ENCODE results near the gene LEP.
"Not testable (repeated sequence)": the region's sequence is repeated elsewhere in the genome, so short reads cannot be mapped to it uniquely, and the experiment has no call there.

Gene LEP

GRCh38 chr7:128211626-128212025 lies 29.5 kb upstream of the LEP start:
- no peak for DNase-seq

GRCh38 chr7:128214463-128214862 lies 26.6 kb upstream of the LEP start:
- DNase-seq, result no peak

- no peak for DNase-seq
Measured at GRCh38 chr7:128215281-128215680, 25.8 kb upstream of the LEP start.

- DNase-seq, result no peak
Measured at GRCh38 chr7:128215739-128216138, 25.3 kb upstream of the LEP start.

- DNase-seq, result no peak
Measured at GRCh38 chr7:128217030-128217805, 23.9 kb upstream of the LEP start.

- no peak for DNase-seq
Measured at GRCh38 chr7:128217967-128218652, 23.0 kb upstream of the LEP start.

GRCh38 chr7:128219636-128220035 lies 21.4 kb upstream of the LEP start:
- no peak for DNase-seq

- DNase-seq, result no peak
Measured at GRCh38 chr7:128221929-128222403, 19.1 kb upstream of the LEP start.

- DNase-seq, result no peak
Measured at GRCh38 chr7:128226132-128226980, 14.7 kb upstream of the LEP start.

- no peak for DNase-seq
Measured at GRCh38 chr7:128227271-128227670, 13.8 kb upstream of the LEP start.

- DNase-seq, result no peak
Measured at GRCh38 chr7:128231021-128231420, 10.1 kb upstream of the LEP start.

GRCh38 chr7:128231677-128232076 lies 9.4 kb upstream of the LEP start:
- DNase-seq, result no peak

- no peak for DNase-seq
Measured at GRCh38 chr7:128233471-128233870, 7.6 kb upstream of the LEP start.

GRCh38 chr7:128234476-128235026 lies 6.5 kb upstream of the LEP start:
- no peak for DNase-seq

GRCh38 chr7:128235471-128235870 lies 5.6 kb upstream of the LEP start:
- DNase-seq, result no peak

GRCh38 chr7:128236924-128237586 lies 4.0 kb upstream of the LEP start:
- DNase-seq, result no peak

- not testable (repeated sequence) for DNase-seq
Measured at GRCh38 chr7:128239146-128239545, 1.9 kb upstream of the LEP start.

- DNase-seq, result no peak
Measured at GRCh38 chr7:128242661-128243060, 1.6 kb downstream of the LEP start.

GRCh38 chr7:128243273-128243672 lies 2.2 kb downstream of the LEP start:
- DNase-seq, result no peak

- DNase-seq, result no peak
Measured at GRCh38 chr7:128244861-128245260, 3.8 kb downstream of the LEP start.

- DNase-seq, result no peak
Measured at GRCh38 chr7:128247108-128247507, 6.0 kb downstream of the LEP start.

- DNase-seq, result no peak
Measured at GRCh38 chr7:128247640-128248194, 6.6 kb downstream of the LEP start.
